K562 (cell line): ENCODE measurements around the gene ERP27. TPM values are rescaled to one million over a fixed set of nuclear protein-coding genes. Genes with fewer than 3 reads are reported as not detected.

Experiments
- ATAC-seq: fragments of 200-7000 bp; cut with Tn5 transposase; 3 replicates; pipeline ENCODE4 v1.9.1; 2020; ENCODE audit warnings: moderate library complexity
- BruUV-seq: library from RNA; stranded (reverse); fragments of 400-500 nt; replicated peaks from 2 replicates; lab custom pipeline; 2021; lab: Mats Ljungman, UMichigan
- CTCF ChIA-PET: fragments of 300-600 bp; formaldehyde crosslinking; extraction: SDS; loops from one replicate; lab custom pipeline; 2021; ENCODE audit warnings: low intra/inter-chr PET ratio; lab: Yijun Ruan, JAX
- POLR2A ChIA-PET: fragments of 300-600, 350-650 bp; sonication (Branson Sonifier 250); formaldehyde crosslinking; extraction: SDS; loops from one replicate; lab custom pipeline; 2021; ENCODE audit warnings: antibody characterized with exemption, inconsistent platforms; lab: Yijun Ruan, JAX
- DNase-seq, 4 experiments: peaks; one replicate each; pipeline versions ENCODE4 v3.0.0 to v3.0.0-alpha.2; 2011 to 2018; ENCODE audit warnings: low spot score in 3 of 4, mixed read lengths in 3 of 4; ENCODE audit errors: extremely low read depth in 1 of 4
- FAIRE-seq: peaks from 2 replicates; lab custom pipeline; 2011; peaks lifted over from hg19 to GRCh38; lab: Jason Lieb, UNC
- H2AFZ ChIP-seq: 2 replicates; pipeline ENCODE4 v1.6.0; 2011; ENCODE audit warnings: low read depth, low read length, control low read depth, inconsistent platforms
- H3K27ac ChIP-seq: fragments of 200-600 bp; 3 replicates; pipeline ENCODE4 v1.8.0; 2011; ENCODE audit warnings: low read depth, mild to moderate bottlenecking, control low read depth, inconsistent platforms, low read length, moderate library complexity, mixed read lengths; ENCODE audit errors: extremely low read depth
- H3K27me3 ChIP-seq, 2 experiments: fragments of 300-600 bp in 1 of 2; 2 replicates in 1 of 2; 3 replicates in 1 of 2; pipeline versions ENCODE4 v1.6.0 to v1.8.0; 2011; ENCODE audit warnings: inconsistent platforms in 2 of 2, low read length in 2 of 2, mild to moderate bottlenecking in 1 of 2, mixed read lengths in 1 of 2, moderate library complexity in 1 of 2; ENCODE audit not compliant: control insufficient read depth in 2 of 2, insufficient read depth in 2 of 2
- H3K36me3 ChIP-seq: fragments of 300-600 bp; 3 replicates; pipeline ENCODE4 v1.8.0; 2011; ENCODE audit warnings: mild to moderate bottlenecking, low read length, inconsistent platforms; ENCODE audit not compliant: control insufficient read depth, insufficient read depth
- H3K4me1 ChIP-seq, 2 experiments: fragments of 200-600 bp in 1 of 2; replicated peaks in 1 of 2; 2 replicates in 1 of 2; 3 replicates in 1 of 2; pipeline versions ENCODE4 v1.5.1 to v1.8.0; 2011; ENCODE audit warnings: inconsistent platforms in 2 of 2, low read length in 2 of 2, mild to moderate bottlenecking in 1 of 2, mixed read lengths in 1 of 2, moderate library complexity in 1 of 2; ENCODE audit not compliant: control insufficient read depth in 2 of 2, insufficient read depth in 2 of 2
- H3K4me2 ChIP-seq: 2 replicates; pipeline ENCODE4 v1.6.1; 2011; ENCODE audit warnings: low read length, control low read depth, inconsistent platforms, mixed read lengths; ENCODE audit not compliant: insufficient read depth
- H3K4me3 ChIP-seq: fragments of 200-600 bp; sonication (generic), shearing (Covaris generic); 2 replicates; pipeline ENCODE4 v1.5.1; 2016; ENCODE audit warnings: control low read depth, inconsistent platforms
- H3K79me2 ChIP-seq: fragments of 200-600 bp; 3 replicates; pipeline ENCODE4 v1.8.0; 2011; ENCODE audit warnings: low read length, inconsistent platforms; ENCODE audit not compliant: control insufficient read depth, insufficient read depth
- H3K9ac ChIP-seq, 2 experiments: 2 replicates each; pipeline versions ENCODE4 v1.6.0 to v1.6.1; 2011; ENCODE audit warnings: low read depth in 2 of 2, low read length in 2 of 2, control low read depth in 1 of 2, inconsistent platforms in 1 of 2, mild to moderate bottlenecking in 1 of 2, mixed read lengths in 1 of 2; ENCODE audit not compliant: insufficient read depth in 1 of 2
- H3K9me1 ChIP-seq: one replicate; pipeline ENCODE4 v1.6.0; 2011; ENCODE audit warnings: inconsistent platforms, mild to moderate bottlenecking, low read length, moderate library complexity; ENCODE audit not compliant: control insufficient read depth, insufficient read depth
- H3K9me3 ChIP-seq: replicated peaks from 2 replicates; pipeline ENCODE4 v1.5.1; 2011; ENCODE audit warnings: low read depth, low read length, inconsistent platforms; ENCODE audit not compliant: control insufficient read depth, insufficient read depth
- H4K20me1 ChIP-seq: replicated peaks from 2 replicates; pipeline ENCODE4 v1.6.1; 2011; ENCODE audit warnings: low read length, inconsistent platforms, mixed read lengths; ENCODE audit not compliant: control insufficient read depth, insufficient read depth
- BRCA1 ChIP-seq, 2 experiments: fragments of 450-650 bp in 1 of 2; sonication (generic) in 1 of 2; formaldehyde crosslinking in 1 of 2; IDR thresholded peaks; 2 replicates each; pipeline versions ENCODE4 v1.5.0 to v1.6.1; 2017 to 2020; ENCODE audit warnings: mild to moderate bottlenecking in 1 of 2, missing genetic modification reagents in 1 of 2
- BRD4 ChIP-seq: fragments of 200-600 bp; sonication (generic); IDR thresholded peaks from 2 replicates; pipeline ENCODE4 v1.6.1; 2017; ENCODE audit warnings: inconsistent platforms
- BRF1 ChIP-seq: IDR thresholded peaks from 3 replicates; pipeline ENCODE4 v1.6.1; 2011; ENCODE audit warnings: borderline replicate concordance, mild to moderate bottlenecking; ENCODE audit not compliant: insufficient read length; ENCODE audit errors: extremely low read depth
- C11orf30 ChIP-seq: fragments of 450-650 bp; IDR thresholded peaks from 2 replicates; pipeline ENCODE4 v1.6.1; 2016; ENCODE audit warnings: low read depth, mild to moderate bottlenecking
- FOXM1 ChIP-seq, 2 experiments: fragments of 450-650 bp in 1 of 2; sonication (generic) in 1 of 2; formaldehyde crosslinking in 1 of 2; IDR thresholded peaks; 2 replicates each; pipeline versions ENCODE4 v1.6.1 to v1.9.0; 2017 to 2022; ENCODE audit warnings: low read depth in 2 of 2, mild to moderate bottlenecking in 2 of 2, missing genetic modification reagents in 1 of 2, moderate library complexity in 1 of 2
- HMGXB4 ChIP-seq: sonication (generic); formaldehyde crosslinking; IDR thresholded peaks from 2 replicates; pipeline ENCODE4 v1.8.1; 2023; ENCODE audit warnings: mild to moderate bottlenecking, missing genetic modification reagents
- JUN ChIP-seq, 2 experiments: sonication (generic) in 1 of 2; formaldehyde crosslinking in 1 of 2; IDR thresholded peaks; 2 replicates each; pipeline versions ENCODE4 v1.6.1 to v1.8.0; 2012 to 2022; ENCODE audit warnings: borderline replicate concordance in 2 of 2, mild to moderate bottlenecking in 2 of 2, improper control_type of control experiment in 1 of 2, low read depth in 1 of 2, low read length in 1 of 2, missing genetic modification reagents in 1 of 2
- LCOR ChIP-seq: sonication (generic); formaldehyde crosslinking; IDR thresholded peaks from 2 replicates; pipeline ENCODE4 v1.8.0; 2022; ENCODE audit warnings: mild to moderate bottlenecking, missing genetic modification reagents
- MEIS2 ChIP-seq: fragments of 450-650 bp; IDR thresholded peaks from 2 replicates; pipeline ENCODE4 v1.6.1; 2014; ENCODE audit warnings: mild to moderate bottlenecking; ENCODE audit not compliant: partially characterized antibody
- RBFOX2 ChIP-seq: fragments of 200-400 bp; formaldehyde crosslinking; IDR thresholded peaks from 2 replicates; pipeline ENCODE4 v1.6.1; 2017; ENCODE audit warnings: low read depth, mild to moderate bottlenecking, low read length, moderate library complexity
- RCOR1 ChIP-seq, 2 experiments: IDR thresholded peaks; 2 replicates each; pipeline ENCODE4 v1.6.1; 2012; ENCODE audit warnings: low read depth in 2 of 2, low read length in 2 of 2, borderline replicate concordance in 1 of 2, improper control_type of control experiment in 1 of 2
- ZNF232 ChIP-seq: sonication (generic); formaldehyde crosslinking; IDR thresholded peaks from 2 replicates; pipeline ENCODE4 v1.8.0; 2022; ENCODE audit warnings: mild to moderate bottlenecking, missing genetic modification reagents
- WGBS: fragments of 100-300 bp; shearing (Covaris generic); methylation state at CpG from one replicate; pipeline ENCODE4 v1.1.6; 2016; ENCODE audit warnings: low coverage, mixed read lengths; ENCODE audit not compliant: insufficient coverage; ENCODE audit errors: missing lambda C conversion rate; 5-methylcytosine and 5-hydroxymethylcytosine counted together
- in situ Hi-C: fragments of 300-500 bp; cut with MboI; formaldehyde crosslinking; loops from 4 replicates; pipeline ENCODE4 v1.15.0; 2018; ENCODE audit warnings: inconsistent platforms, mixed read lengths
- intact Hi-C: fragments of 100-400 bp; cut with micrococcal nuclease; formaldehyde crosslinking; loops from 2 replicates; pipeline ENCODE4 v1.14.2; 2022
- polyA plus RNA-seq, 8 experiments: library from polyadenylated mRNA; depleted of rRNA in 4 of 8; stranded (reverse) in 5 of 8; unstranded in 3 of 8; fragments of >200 nt; fragmentation: Nextera tagmentation in 2 of 8; fragmentation: Illumina TruSeq in 1 of 8; extraction: Ambion mirVana in 2 of 8; extraction: Trizol in 1 of 8; gene quantifications; 2 replicates each; pipeline versions ENCODE4 v1.2.1 to v1.2.3, GENCODE V29; 2011 to 2014; ENCODE audit warnings: inconsistent platforms in 1 of 8, missing spikeins in 1 of 8
- total RNA-seq, 7 experiments: library from RNA; depleted of rRNA in 6 of 7; stranded (reverse); fragments of >200 nt in 6 of 7; fragmentation: Illumina TruSeq in 2 of 7; extraction: Trizol in 2 of 7; gene quantifications; 2 replicates each; pipeline versions ENCODE4 v1.2.1 to v1.2.3, GENCODE V29; 2011 to 2021; ENCODE audit warnings: low replicate concordance in 1 of 7

Gene ERP27
- total and polyA plus RNA-seq, 9 of the 15 experiments (the other 6 are each of a cell fraction or from before 2014, with no cell fraction given), result 0.07 to 0.27 (median 0.11) TPM; not detected in 6

GRCh38 chr12:14962153-14962539, 23.8 kb upstream of the ERP27 start:
- in situ Hi-C loops (loop anchor here (25.0 kb wide), 1 partner anchor 750 kb away; no protein-coding TSS in a partner anchor), intact Hi-C loops (no loop called here)
- no peaks in the 10 kb centered on the region for H3K9me1 ChIP-seq
- no peaks in the 10 kb centered on the region for H4K20me1 ChIP-seq
- peak overlapping the region in 1 of 2 experiments; percentile 65; a peak in 1 of 4 replicates for H3K9ac ChIP-seq
- no peaks in the 10 kb centered on the region; a peak in 2 of 5 replicates for H3K4me1 ChIP-seq
- no peaks in the 10 kb centered on the region for H3K9me3 ChIP-seq
- no peak for ATAC-seq
- TF ChIP-seq FOXM1 (IDR thresholded peaks at IDR 0.05; ENCODE audit: low read depth), result no peak
- TF ChIP-seq FOXM1 (CRISPR knock-in tag; IDR thresholded peaks at IDR 0.05; ENCODE audit: low read depth), result no peak
- TF ChIP-seq BRF1, result no peak
- TF ChIP-seq BRCA1 (IDR thresholded peaks at IDR 0.05), result no peak
- no peak for TF ChIP-seq BRCA1 (CRISPR knock-in tag; IDR thresholded peaks at IDR 0.05)
- no peak for TF ChIP-seq JUN (IDR thresholded peaks at IDR 0.05; ENCODE audit: borderline replicate concordance, low read depth, low read length)
- TF ChIP-seq JUN (CRISPR knock-in tag; IDR thresholded peaks at IDR 0.05; ENCODE audit: borderline replicate concordance), result no peak
- no peak for TF ChIP-seq HMGXB4 (CRISPR knock-in tag)
- TF ChIP-seq ZNF232 (CRISPR knock-in tag), result no peak
- TF ChIP-seq RCOR1 (IDR thresholded peaks at IDR 0.05; ENCODE audit: borderline replicate concordance in 1 of 2, low read depth in 2 of 2, low read length in 2 of 2), result no peak
- no peak for TF ChIP-seq BRD4
- no peak for TF ChIP-seq MEIS2
- TF ChIP-seq C11orf30, result no peak
- no peak for TF ChIP-seq RBFOX2
- no peak for TF ChIP-seq LCOR
- peak overlapping the region; percentile 86; the same call in 2 of the 3 replicates for H3K27ac ChIP-seq
- no peaks in the 10 kb centered on the region for H3K27me3 ChIP-seq
- FAIRE-seq, result no peak
- H3K79me2 ChIP-seq, result no peaks in the 10 kb centered on the region
- WGBS, result 24% methylated on average over 3 of the region's 3 CpGs
- no TSS peak for BruUV-seq
- ChIA-PET CTCF (no interaction called here), POLR2A (no interaction called here)
- H3K36me3 ChIP-seq, result no peaks in the 10 kb centered on the region
- no peak for DNase-seq
- no peak overlapping the region for H3K4me3 ChIP-seq
- H2AFZ ChIP-seq, result peak overlapping the region; percentile 88
- peak overlapping the region; percentile 86; the same call in 1 of the 2 replicates for H3K4me2 ChIP-seq
